HEK293 (cell line): Measurements from ENCODE around the gene SLC30A10.

Experiments used
- CTCF ChIA-PET: fragments of 350-600 bp; formaldehyde crosslinking; extraction: SDS; loops from one replicate; lab custom pipeline; 2021; ENCODE audit warnings: antibody characterized with exemption; lab: Yijun Ruan, JAX
- POLR2A ChIA-PET: fragments of 300-600 bp; formaldehyde crosslinking; extraction: SDS; loops from one replicate; lab custom pipeline; 2020; ENCODE audit warnings: antibody characterized with exemption, inconsistent platforms; lab: Yijun Ruan, JAX
- H3K27ac ChIP-seq: fragments of 200-500 bp; sonication (Bioruptor generic); 2 replicates; pipeline ENCODE4 v1.5.1; 2014; ENCODE audit warnings: low read depth, low read length, control low read depth, inconsistent platforms; ENCODE audit errors: extremely low read depth
- H3K36me3 ChIP-seq, 2 experiments: fragments of 200-500 bp in 1 of 2; sonication (Bioruptor generic) in 1 of 2; 1 replicate in 1 of 2; 2 replicates in 1 of 2; pipeline ENCODE4 v1.5.1; 2014 to 2017; ENCODE audit warnings: inconsistent platforms in 2 of 2, low read length in 2 of 2; ENCODE audit not compliant: control insufficient read depth in 2 of 2, insufficient read depth in 1 of 2
- H3K4me1 ChIP-seq: fragments of 200-500 bp; sonication (Bioruptor generic); 2 replicates; pipeline ENCODE4 v1.5.1; 2014; ENCODE audit warnings: mild to moderate bottlenecking, low read length, inconsistent platforms; ENCODE audit not compliant: control insufficient read depth, insufficient read depth
- H3K4me3 ChIP-seq: 2 replicates; pipeline ENCODE4 v1.5.1; 2011; ENCODE audit warnings: low read depth, mild to moderate bottlenecking, control low read depth, low read length, moderate library complexity
- H3K9me3 ChIP-seq: fragments of 200-500 bp; sonication (Bioruptor generic); 2 replicates; pipeline ENCODE4 v1.5.1; 2014; ENCODE audit warnings: low read depth, low read length, inconsistent platforms; ENCODE audit not compliant: control insufficient read depth, insufficient read depth
- CTCF ChIP-seq: fragments of 450-650 bp; formaldehyde crosslinking; IDR thresholded peaks from 2 replicates; pipeline ENCODE4 v1.5.1; 2016; ENCODE audit warnings: missing biosample characterization, missing genetic modification characterization
- GLI2 ChIP-seq: fragments of 450-650 bp; formaldehyde crosslinking; IDR thresholded peaks from 2 replicates; pipeline ENCODE4; 2017; ENCODE audit warnings: missing biosample characterization, missing genetic modification characterization, low read depth, borderline replicate concordance
- ZBTB20 ChIP-seq: fragments of 450-650 bp; formaldehyde crosslinking; IDR thresholded peaks from 2 replicates; pipeline ENCODE4 v1.5.1; 2016; ENCODE audit warnings: missing biosample characterization, missing genetic modification characterization
- ZBTB21 ChIP-seq: fragments of 450-650 bp; formaldehyde crosslinking; IDR thresholded peaks from 2 replicates; pipeline ENCODE4 v1.5.1; 2017; ENCODE audit warnings: missing biosample characterization, missing genetic modification characterization
- ZNF10 ChIP-seq: fragments of 450-650 bp; formaldehyde crosslinking; IDR thresholded peaks from 2 replicates; pipeline ENCODE4 v1.5.1; 2017; ENCODE audit warnings: missing biosample characterization, missing genetic modification characterization
- ZNF112 ChIP-seq: fragments of 450-650 bp; formaldehyde crosslinking; IDR thresholded peaks from 2 replicates; pipeline ENCODE4 v1.5.0; 2017; ENCODE audit warnings: missing biosample characterization, missing genetic modification characterization
- ZNF121 ChIP-seq: fragments of 450-650 bp; formaldehyde crosslinking; IDR thresholded peaks from 2 replicates; pipeline ENCODE4 v1.5.1; 2016; ENCODE audit warnings: missing biosample characterization, missing genetic modification characterization
- ZNF146 ChIP-seq: fragments of 450-650 bp; formaldehyde crosslinking; IDR thresholded peaks from 2 replicates; pipeline ENCODE4 v1.5.1; 2016; ENCODE audit warnings: missing biosample characterization, missing genetic modification characterization
- ZNF157 ChIP-seq: fragments of 450-650 bp; formaldehyde crosslinking; IDR thresholded peaks from 2 replicates; pipeline ENCODE4 v1.5.1; 2016; ENCODE audit warnings: missing biosample characterization, missing genetic modification characterization
- ZNF184 ChIP-seq: fragments of 450-650 bp; IDR thresholded peaks from 2 replicates; pipeline ENCODE4 v1.5.1; 2018; ENCODE audit warnings: missing biosample characterization, mild to moderate bottlenecking, missing genetic modification characterization
- ZNF19 ChIP-seq: fragments of 450-650 bp; formaldehyde crosslinking; IDR thresholded peaks from 2 replicates; pipeline ENCODE4; 2016; ENCODE audit warnings: missing biosample characterization, missing genetic modification characterization, low read depth
- ZNF335 ChIP-seq: fragments of 450-650 bp; formaldehyde crosslinking; conservative IDR thresholded peaks from 2 replicates; pipeline ENCODE4 v1.5.1; 2016; ENCODE audit warnings: missing biosample characterization, missing genetic modification characterization
- ZNF362 ChIP-seq: fragments of 450-650 bp; formaldehyde crosslinking; IDR thresholded peaks from 2 replicates; pipeline ENCODE4 v1.5.1; 2016; ENCODE audit warnings: missing biosample characterization, missing genetic modification characterization
- ZNF398 ChIP-seq: fragments of 450-650 bp; formaldehyde crosslinking; IDR thresholded peaks from 2 replicates; pipeline ENCODE4 v1.5.1; 2017; ENCODE audit warnings: missing biosample characterization, missing genetic modification characterization
- ZNF416 ChIP-seq: fragments of 450-650 bp; formaldehyde crosslinking; IDR thresholded peaks from 2 replicates; pipeline ENCODE4 v1.5.1; 2016; ENCODE audit warnings: missing biosample characterization, missing genetic modification characterization
- ZNF580 ChIP-seq: fragments of 450-650 bp; formaldehyde crosslinking; IDR thresholded peaks from 2 replicates; pipeline ENCODE4 v1.5.1; 2016; ENCODE audit warnings: missing biosample characterization, missing genetic modification characterization
- ZNF621 ChIP-seq: fragments of 450-650 bp; formaldehyde crosslinking; IDR thresholded peaks from 2 replicates; pipeline ENCODE4 v1.5.1; 2017; ENCODE audit warnings: missing biosample characterization, missing genetic modification characterization
- ZNF660 ChIP-seq: fragments of 450-650 bp; IDR thresholded peaks from 2 replicates; pipeline ENCODE4 v1.5.1; 2018; ENCODE audit warnings: missing biosample characterization, mild to moderate bottlenecking, missing genetic modification characterization
- ZNF837 ChIP-seq: fragments of 450-650 bp; formaldehyde crosslinking; IDR thresholded peaks from 2 replicates; pipeline ENCODE4 v1.5.1; 2016; ENCODE audit warnings: missing biosample characterization, missing genetic modification characterization
- ZSCAN16 ChIP-seq: fragments of 450-650 bp; formaldehyde crosslinking; IDR thresholded peaks from 2 replicates; pipeline ENCODE4 v1.5.1; 2016; ENCODE audit warnings: missing biosample characterization, missing genetic modification characterization
- ZXDB ChIP-seq: fragments of 450-650 bp; formaldehyde crosslinking; IDR thresholded peaks from 2 replicates; pipeline ENCODE4 v1.5.1; 2016; ENCODE audit warnings: missing biosample characterization, missing genetic modification characterization
- TF ChIP-seq, protein P1 (sequence below): fragments of 450-650 bp; formaldehyde crosslinking; IDR thresholded peaks from 2 replicates; pipeline ENCODE4 v1.5.1; 2016; ENCODE audit warnings: missing biosample characterization, missing genetic modification characterization

The SLC30A10 gene

DNA sequence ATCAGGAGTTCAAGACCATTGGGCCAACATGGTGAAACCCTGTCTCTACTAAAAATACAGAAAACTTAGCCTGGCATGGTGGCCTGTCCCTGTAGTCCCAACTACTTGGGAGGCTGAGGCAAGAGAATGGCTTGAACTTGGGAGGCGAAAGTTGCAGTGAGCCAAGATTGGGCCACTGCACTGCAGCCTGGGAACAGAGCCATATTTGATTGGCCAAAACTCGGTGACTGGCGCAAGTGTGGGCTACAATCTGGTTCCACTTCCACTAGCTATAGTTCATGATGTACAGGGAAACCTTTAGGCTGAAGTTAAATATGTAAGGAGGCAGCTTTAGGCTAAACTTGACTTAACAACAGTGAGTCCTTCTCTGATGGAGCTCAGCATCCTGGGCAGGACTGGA lies 20.2 kb downstream of the SLC30A10 start:
- H3K36me3 ChIP-seq: no peaks in the 10 kb centered on the region
- H3K4me1 ChIP-seq: no peaks in the 10 kb centered on the region
- no peak overlapping the region for H3K4me3 ChIP-seq
- ChIA-PET CTCF (no interaction called here), POLR2A (no interaction called here)
- no peaks in the 10 kb centered on the region for H3K9me3 ChIP-seq
- H3K27ac ChIP-seq: no peak overlapping the region
- no peak for TF ChIP-seq ZNF621 (tag by site-specific recombination)
- TF ChIP-seq ZBTB21: no peak
- TF ChIP-seq ZNF362 (tag by site-specific recombination): no peak
- no peak for TF ChIP-seq ZNF660 (tag by site-specific recombination)
- TF ChIP-seq ZNF580: no peak
- no peak for TF ChIP-seq ZNF112 (tag by site-specific recombination)
- TF ChIP-seq, protein P1, sequence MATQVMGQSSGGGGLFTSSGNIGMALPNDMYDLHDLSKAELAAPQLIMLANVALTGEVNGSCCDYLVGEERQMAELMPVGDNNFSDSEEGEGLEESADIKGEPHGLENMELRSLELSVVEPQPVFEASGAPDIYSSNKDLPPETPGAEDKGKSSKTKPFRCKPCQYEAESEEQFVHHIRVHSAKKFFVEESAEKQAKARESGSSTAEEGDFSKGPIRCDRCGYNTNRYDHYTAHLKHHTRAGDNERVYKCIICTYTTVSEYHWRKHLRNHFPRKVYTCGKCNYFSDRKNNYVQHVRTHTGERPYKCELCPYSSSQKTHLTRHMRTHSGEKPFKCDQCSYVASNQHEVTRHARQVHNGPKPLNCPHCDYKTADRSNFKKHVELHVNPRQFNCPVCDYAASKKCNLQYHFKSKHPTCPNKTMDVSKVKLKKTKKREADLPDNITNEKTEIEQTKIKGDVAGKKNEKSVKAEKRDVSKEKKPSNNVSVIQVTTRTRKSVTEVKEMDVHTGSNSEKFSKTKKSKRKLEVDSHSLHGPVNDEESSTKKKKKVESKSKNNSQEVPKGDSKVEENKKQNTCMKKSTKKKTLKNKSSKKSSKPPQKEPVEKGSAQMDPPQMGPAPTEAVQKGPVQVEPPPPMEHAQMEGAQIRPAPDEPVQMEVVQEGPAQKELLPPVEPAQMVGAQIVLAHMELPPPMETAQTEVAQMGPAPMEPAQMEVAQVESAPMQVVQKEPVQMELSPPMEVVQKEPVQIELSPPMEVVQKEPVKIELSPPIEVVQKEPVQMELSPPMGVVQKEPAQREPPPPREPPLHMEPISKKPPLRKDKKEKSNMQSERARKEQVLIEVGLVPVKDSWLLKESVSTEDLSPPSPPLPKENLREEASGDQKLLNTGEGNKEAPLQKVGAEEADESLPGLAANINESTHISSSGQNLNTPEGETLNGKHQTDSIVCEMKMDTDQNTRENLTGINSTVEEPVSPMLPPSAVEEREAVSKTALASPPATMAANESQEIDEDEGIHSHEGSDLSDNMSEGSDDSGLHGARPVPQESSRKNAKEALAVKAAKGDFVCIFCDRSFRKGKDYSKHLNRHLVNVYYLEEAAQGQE (tag by site-specific recombination): no peak
- no peak for TF ChIP-seq ZNF416 (tag by site-specific recombination)
- TF ChIP-seq CTCF: no peak

GRCh38 chr1:219907772-219908070 lies 20.6 kb downstream of the SLC30A10 start:
- no peak overlapping the region for H3K4me3 ChIP-seq
- CTCF ChIA-PET: no interaction called here
- no peaks in the 10 kb centered on the region for H3K4me1 ChIP-seq

More at GRCh38 chr1:219907772-219908070, 20.6 kb downstream of the SLC30A10 start:
- no peaks in the 10 kb centered on the region for H3K9me3 ChIP-seq
- TF ChIP-seq ZNF362 (tag by site-specific recombination) (no peak), ZBTB20 (tag by site-specific recombination) (no peak), ZNF157 (no peak), ZNF837 (tag by site-specific recombination) (no peak), ZNF184 (tag by site-specific recombination) (no peak), ZNF146 (tag by site-specific recombination) (no peak), ZNF121 (tag by site-specific recombination) (no peak), ZNF335 (tag by site-specific recombination) (no peak), ZXDB (tag by site-specific recombination) (no peak), ZNF19 (tag by site-specific recombination) (no peak), ZNF398 (tag by site-specific recombination) (no peak), ZNF10 (tag by site-specific recombination) (no peak), GLI2 (tag by site-specific recombination) (no peak), ZSCAN16 (no peak)
- POLR2A ChIA-PET: no interaction called here
- no peak overlapping the region for H3K27ac ChIP-seq
- no peaks in the 10 kb centered on the region for H3K36me3 ChIP-seq
